NOMO-1 (cell line): ENCODE measurements around the gene ENAH.
"Not testable (repeated sequence)": the region's sequence is repeated elsewhere in the genome, so short reads cannot be mapped to it uniquely, and the experiment has no call there.

Source experiments
- DNase-seq, 2 experiments: peaks; one replicate each; lab custom pipeline; 2025; ENCODE audit not compliant: unreplicated experiment in 2 of 2; lab: John Stamatoyannopoulos, UW

The ENAH gene

GRCh38 chr1:225534135-225534534, 118.8 kb downstream of the ENAH start:
- DNase-seq, result no peak

- DNase-seq, result no peak
Measured at GRCh38 chr1:225533238-225533637, 119.7 kb downstream of the ENAH start.

GRCh38 chr1:225532240-225532944, 120.5 kb downstream of the ENAH start:
- no peak for DNase-seq

GRCh38 chr1:225529726-225530125, 123.2 kb downstream of the ENAH start:
- DNase-seq, result no peak

GRCh38 chr1:225527575-225527974, 125.3 kb downstream of the ENAH start:
- DNase-seq, result no peak

GRCh38 chr1:225526878-225527277, 126.0 kb downstream of the ENAH start:
- no peak for DNase-seq

GRCh38 chr1:225525377-225525776, 127.5 kb downstream of the ENAH start:
- no peak for DNase-seq

GRCh38 chr1:225524570-225524969, 128.4 kb downstream of the ENAH start:
- DNase-seq, result no peak

GRCh38 chr1:225523263-225523950, 129.5 kb downstream of the ENAH start:
- DNase-seq, result no peak

GRCh38 chr1:225522588-225523262, 130.2 kb downstream of the ENAH start:
- no peak for DNase-seq

GRCh38 chr1:225520587-225521227, 132.2 kb downstream of the ENAH start:
- no peak for DNase-seq

GRCh38 chr1:225519166-225519863, 133.6 kb downstream of the ENAH start:
- DNase-seq, result no peak

- DNase-seq, result peak; percentile 52 to 74
Measured at GRCh38 chr1:225517697-225518096, 135.2 kb downstream of the ENAH start.

- DNase-seq, result no peak
Measured at GRCh38 chr1:225517221-225517620, 135.7 kb downstream of the ENAH start.

GRCh38 chr1:225514671-225515081, 138.2 kb downstream of the ENAH start:
- no peak for DNase-seq

- not testable (repeated sequence) for DNase-seq
Measured at GRCh38 chr1:225513576-225513975, 139.3 kb downstream of the ENAH start.

- DNase-seq, result no peak
Measured at GRCh38 chr1:225511828-225512381, 141.0 kb downstream of the ENAH start.

GRCh38 chr1:225510740-225511139, 142.2 kb downstream of the ENAH start:
- not testable (repeated sequence) for DNase-seq

- DNase-seq, result no peak
Measured at GRCh38 chr1:225509770-225510169, 143.2 kb downstream of the ENAH start.

- DNase-seq, result no peak
Measured at GRCh38 chr1:225509376-225509707, 143.6 kb downstream of the ENAH start.
